Measurements from ENCODE around the gene CCDC97.

The CCDC97 gene

DNA sequence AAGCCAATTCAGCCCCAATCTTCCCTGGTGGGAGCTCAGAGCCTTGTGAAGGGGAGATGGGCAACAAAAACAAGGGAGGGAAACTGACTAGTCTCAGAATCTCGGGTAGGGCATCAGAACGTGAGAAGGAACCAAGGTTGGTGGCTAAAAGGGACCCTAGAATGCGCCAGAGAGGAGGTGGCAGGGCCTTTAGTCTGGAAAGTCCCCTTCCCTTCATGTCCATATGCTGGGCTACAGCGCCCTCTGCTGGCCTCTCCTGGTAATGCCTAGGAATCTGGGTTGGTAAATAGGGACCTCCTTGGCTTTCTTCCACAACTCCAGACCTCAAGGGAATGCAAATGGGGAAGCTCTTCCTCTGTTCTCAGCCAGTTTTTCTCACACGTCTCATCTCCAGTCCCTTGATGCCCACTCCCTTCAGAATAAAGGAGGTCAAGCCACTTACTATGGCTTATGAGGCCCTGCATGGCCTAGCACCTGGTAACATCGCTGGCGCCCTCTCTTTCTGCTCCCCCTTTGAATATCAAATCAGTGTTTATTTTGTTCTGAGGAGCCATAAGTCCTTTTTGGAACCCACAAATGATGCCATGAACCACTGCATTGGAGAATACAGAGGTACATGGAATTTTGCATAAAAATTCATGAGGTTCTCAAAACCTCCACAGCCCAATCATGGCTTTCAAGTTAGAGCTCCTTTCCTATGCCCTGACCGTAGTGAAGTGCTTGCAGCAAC lies 1.4 kb upstream of the CCDC97 start:
- H3K27ac ChIP-seq (ENCODE audit: low read depth, low read length): peak overlapping the region; percentile 52
- no peak overlapping the region for H3K4me3 ChIP-seq (ENCODE audit: low read depth, low read length)
- no peak overlapping the region for H3K9ac ChIP-seq (ENCODE audit: low read depth, low read length)
- H3K27me3 ChIP-seq (ENCODE audit: control insufficient read depth, insufficient read depth, low read length): no peaks in the 10 kb centered on the region
- H3K36me3 ChIP-seq (ENCODE audit: control insufficient read depth, insufficient read depth, low read length): peaks cover 58% of the 10 kb centered on the region
- peaks cover 7% of the 10 kb centered on the region for H3K4me1 ChIP-seq (ENCODE audit: control insufficient read depth, insufficient read depth, low read length)
- no peaks in the 10 kb centered on the region for H3K9me3 ChIP-seq (ENCODE audit: control insufficient read depth, insufficient read depth, low read length)

DNA sequence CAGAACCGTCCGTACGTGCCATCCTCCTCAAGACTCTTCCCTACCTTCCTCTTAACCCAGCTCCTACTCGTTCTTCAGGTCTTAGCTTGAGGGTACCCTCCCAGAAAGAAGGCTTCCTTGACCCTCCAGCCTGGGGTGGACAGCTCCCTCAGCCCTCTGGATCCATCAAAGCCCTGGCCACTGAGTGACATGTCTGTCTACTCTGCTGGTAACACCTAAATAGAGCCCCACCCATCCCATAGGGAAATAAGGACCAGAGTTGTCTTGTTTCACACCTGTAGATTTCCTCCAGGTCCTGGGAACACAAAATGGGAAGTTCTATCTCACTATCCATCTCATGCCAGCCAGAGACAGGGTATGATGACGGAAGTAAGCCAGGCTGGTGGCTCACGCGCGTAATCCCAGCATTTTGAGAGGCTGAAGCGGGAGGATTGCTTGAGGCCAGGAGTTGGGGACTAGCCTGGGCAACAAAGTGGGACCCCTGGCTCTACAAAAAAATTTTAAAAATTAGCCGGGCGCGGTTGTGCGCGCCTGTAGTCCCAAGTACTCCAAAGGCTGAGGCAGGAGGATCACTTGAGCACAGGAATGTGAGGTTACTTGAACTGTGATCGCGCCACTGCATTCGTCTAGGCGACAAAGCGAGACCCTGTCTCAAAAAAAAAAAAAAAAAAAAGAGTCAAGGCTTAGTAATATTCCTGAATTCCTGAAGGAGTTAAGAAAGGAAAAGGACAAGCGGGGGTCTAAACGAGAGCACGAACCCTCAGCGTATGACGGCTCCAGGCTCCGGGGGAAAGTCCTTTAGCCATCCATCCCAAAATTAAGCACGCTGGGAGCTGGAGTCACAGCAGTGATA lies 566 bp upstream of the CCDC97 start:
- Histone ChIP-seq H3K4me3 (ENCODE audit: low read depth, low read length) (peak overlapping the region; percentile 92), H3K27me3 (ENCODE audit: control insufficient read depth, insufficient read depth, low read length) (no peaks in the 10 kb centered on the region), H3K36me3 (ENCODE audit: control insufficient read depth, insufficient read depth, low read length) (peaks cover 54% of the 10 kb centered on the region), H3K4me1 (ENCODE audit: control insufficient read depth, insufficient read depth, low read length) (peaks cover 7% of the 10 kb centered on the region), H3K27ac (ENCODE audit: low read depth, low read length) (peak overlapping the region; percentile 95), H3K9me3 (ENCODE audit: control insufficient read depth, insufficient read depth, low read length) (no peaks in the 10 kb centered on the region), H3K9ac (ENCODE audit: low read depth, low read length) (peak overlapping the region; percentile 89)

DNA sequence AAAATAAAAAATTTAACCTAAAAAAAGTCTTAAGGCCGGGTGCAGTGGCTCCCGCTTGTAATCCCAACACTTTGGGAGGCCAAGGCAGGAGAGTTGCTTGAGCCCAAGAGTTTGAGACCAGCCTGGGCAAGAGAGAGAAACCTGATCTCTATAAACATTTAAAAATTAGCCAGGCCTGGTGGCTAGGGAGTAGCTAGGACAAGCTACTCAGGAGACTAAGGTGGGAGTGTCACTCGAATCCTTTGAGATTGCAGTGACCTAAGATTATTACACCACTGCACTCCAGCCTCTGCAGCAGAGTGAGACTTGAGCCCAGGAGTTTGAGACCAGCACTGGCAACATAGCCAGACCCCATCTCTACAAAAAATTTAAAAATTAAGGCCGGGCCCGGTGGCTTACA lies 1.1 kb downstream of the CCDC97 start:
- no peaks in the 10 kb centered on the region for H3K9me3 ChIP-seq (ENCODE audit: control insufficient read depth, insufficient read depth, low read length)
- H3K4me3 ChIP-seq (ENCODE audit: low read depth, low read length): peak overlapping the region; percentile 92
- peak overlapping the region; percentile 89 for H3K9ac ChIP-seq (ENCODE audit: low read depth, low read length)
- H3K27me3 ChIP-seq (ENCODE audit: control insufficient read depth, insufficient read depth, low read length): no peaks in the 10 kb centered on the region
- H3K36me3 ChIP-seq (ENCODE audit: control insufficient read depth, insufficient read depth, low read length): peaks cover 45% of the 10 kb centered on the region
- H3K27ac ChIP-seq (ENCODE audit: low read depth, low read length): no peak overlapping the region
- peaks cover 7% of the 10 kb centered on the region for H3K4me1 ChIP-seq (ENCODE audit: control insufficient read depth, insufficient read depth, low read length)

DNA sequence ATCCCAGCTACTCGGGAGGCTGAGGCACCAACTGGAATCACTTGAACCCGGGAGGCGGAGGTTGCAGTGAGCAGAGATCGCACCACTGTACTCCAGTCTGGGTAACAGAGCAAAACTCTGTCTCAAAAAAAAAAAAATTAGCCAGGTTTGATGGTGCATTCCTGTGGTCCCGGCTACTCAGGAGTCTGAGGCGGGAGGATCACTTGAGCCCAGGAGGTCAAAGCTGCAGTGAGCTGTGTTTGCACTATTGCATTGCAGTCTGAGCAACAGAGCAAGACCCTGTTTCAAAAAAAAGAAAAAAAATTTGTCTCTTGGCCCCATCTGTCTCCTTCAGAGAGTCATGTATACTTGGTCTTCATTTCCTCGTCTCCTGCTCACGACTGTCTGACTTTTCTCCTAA lies 1.6 kb downstream of the CCDC97 start:
- H3K4me3 ChIP-seq (ENCODE audit: low read depth, low read length): no peak overlapping the region
- no peaks in the 10 kb centered on the region for H3K9me3 ChIP-seq (ENCODE audit: control insufficient read depth, insufficient read depth, low read length)
- H3K36me3 ChIP-seq (ENCODE audit: control insufficient read depth, insufficient read depth, low read length): peaks cover 45% of the 10 kb centered on the region
- H3K9ac ChIP-seq (ENCODE audit: low read depth, low read length): no peak overlapping the region
- peaks cover 7% of the 10 kb centered on the region for H3K4me1 ChIP-seq (ENCODE audit: control insufficient read depth, insufficient read depth, low read length)
- no peak overlapping the region for H3K27ac ChIP-seq (ENCODE audit: low read depth, low read length)
- no peaks in the 10 kb centered on the region for H3K27me3 ChIP-seq (ENCODE audit: control insufficient read depth, insufficient read depth, low read length)

DNA sequence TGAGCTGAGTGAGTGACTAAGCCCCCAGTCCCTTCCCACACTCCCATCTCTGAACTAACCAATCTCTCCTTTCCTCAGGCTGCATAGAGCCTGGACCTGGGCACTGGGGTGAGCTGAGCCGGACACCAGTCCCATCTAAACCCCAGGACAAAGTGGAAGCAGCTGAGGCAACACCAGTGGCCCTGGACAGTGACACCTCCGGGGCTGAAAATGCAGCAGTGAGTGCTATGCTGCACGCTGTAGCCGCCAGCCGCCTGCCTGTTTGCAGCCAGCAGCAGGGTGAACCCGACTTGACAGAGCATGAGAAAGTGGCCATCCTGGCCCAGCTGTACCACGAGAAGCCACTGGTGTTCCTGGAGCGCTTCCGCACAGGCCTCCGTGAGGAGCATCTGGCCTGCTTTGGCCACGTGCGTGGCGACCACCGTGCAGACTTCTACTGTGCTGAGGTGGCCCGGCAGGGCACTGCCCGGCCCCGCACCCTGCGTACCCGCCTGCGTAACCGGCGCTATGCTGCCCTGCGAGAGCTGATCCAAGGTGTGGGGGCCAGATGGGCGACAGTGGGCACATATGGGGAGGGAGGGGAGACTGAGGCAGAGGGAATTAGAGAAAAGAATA lies 6.4 kb downstream of the CCDC97 start:
- peaks cover 59% of the 10 kb centered on the region for H3K36me3 ChIP-seq (ENCODE audit: control insufficient read depth, insufficient read depth, low read length)
- H3K27ac ChIP-seq (ENCODE audit: low read depth, low read length): no peak overlapping the region
- H3K9ac ChIP-seq (ENCODE audit: low read depth, low read length): no peak overlapping the region

DNA sequence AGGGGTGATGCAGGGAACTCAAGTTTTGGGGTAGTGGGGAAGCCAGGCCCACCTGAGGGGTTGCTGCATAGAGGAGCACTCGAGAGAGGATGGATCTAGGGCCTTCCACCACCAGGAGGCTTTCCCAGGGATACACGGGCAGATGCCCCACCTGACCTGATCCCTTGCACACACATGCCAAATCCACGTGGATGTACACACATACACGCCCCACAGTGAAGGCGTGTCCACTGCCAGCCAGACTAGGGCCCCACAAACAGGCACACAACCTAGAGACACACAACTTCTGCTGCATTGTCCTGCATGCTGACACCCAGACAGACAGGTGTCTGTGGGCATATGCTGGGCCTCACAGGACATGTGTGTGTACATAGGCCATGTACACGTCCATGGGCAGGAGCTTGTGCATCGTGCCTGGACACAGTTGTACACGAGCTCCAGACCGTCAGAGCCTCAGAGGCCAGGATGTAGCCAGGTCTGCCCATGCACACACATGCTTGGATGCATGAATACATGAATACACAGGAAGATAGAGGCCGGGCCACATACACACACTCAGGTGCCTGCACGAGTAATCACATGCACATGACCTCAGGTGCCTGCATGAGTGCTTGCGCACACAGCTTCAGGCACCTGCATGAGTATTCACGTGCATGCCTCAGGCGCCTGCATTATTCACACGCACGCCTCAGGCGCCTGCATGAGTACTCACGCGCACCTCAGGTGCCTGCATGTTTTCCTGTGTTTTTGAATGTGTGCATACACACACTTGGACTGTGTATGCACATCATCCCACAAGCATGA lies 8.9 kb downstream of the CCDC97 start:
- H3K36me3 ChIP-seq (ENCODE audit: control insufficient read depth, insufficient read depth, low read length): peaks cover 43% of the 10 kb centered on the region
- no peak overlapping the region for H3K4me3 ChIP-seq (ENCODE audit: low read depth, low read length)
- no peaks in the 10 kb centered on the region for H3K27me3 ChIP-seq (ENCODE audit: control insufficient read depth, insufficient read depth, low read length)
- H3K9me3 ChIP-seq (ENCODE audit: control insufficient read depth, insufficient read depth, low read length): no peaks in the 10 kb centered on the region
- no peak overlapping the region for H3K27ac ChIP-seq (ENCODE audit: low read depth, low read length)
- no peak overlapping the region for H3K9ac ChIP-seq (ENCODE audit: low read depth, low read length)
- peaks cover 12% of the 10 kb centered on the region for H3K4me1 ChIP-seq (ENCODE audit: control insufficient read depth, insufficient read depth, low read length)

More for the DNA sequence above, 6.4 kb downstream of the CCDC97 start:
- Histone ChIP-seq H3K4me3 (ENCODE audit: low read depth, low read length) (no peak overlapping the region), H3K4me1 (ENCODE audit: control insufficient read depth, insufficient read depth, low read length) (no peaks in the 10 kb centered on the region), H3K27me3 (ENCODE audit: control insufficient read depth, insufficient read depth, low read length) (no peaks in the 10 kb centered on the region), H3K9me3 (ENCODE audit: control insufficient read depth, insufficient read depth, low read length) (no peaks in the 10 kb centered on the region)

DNA sequence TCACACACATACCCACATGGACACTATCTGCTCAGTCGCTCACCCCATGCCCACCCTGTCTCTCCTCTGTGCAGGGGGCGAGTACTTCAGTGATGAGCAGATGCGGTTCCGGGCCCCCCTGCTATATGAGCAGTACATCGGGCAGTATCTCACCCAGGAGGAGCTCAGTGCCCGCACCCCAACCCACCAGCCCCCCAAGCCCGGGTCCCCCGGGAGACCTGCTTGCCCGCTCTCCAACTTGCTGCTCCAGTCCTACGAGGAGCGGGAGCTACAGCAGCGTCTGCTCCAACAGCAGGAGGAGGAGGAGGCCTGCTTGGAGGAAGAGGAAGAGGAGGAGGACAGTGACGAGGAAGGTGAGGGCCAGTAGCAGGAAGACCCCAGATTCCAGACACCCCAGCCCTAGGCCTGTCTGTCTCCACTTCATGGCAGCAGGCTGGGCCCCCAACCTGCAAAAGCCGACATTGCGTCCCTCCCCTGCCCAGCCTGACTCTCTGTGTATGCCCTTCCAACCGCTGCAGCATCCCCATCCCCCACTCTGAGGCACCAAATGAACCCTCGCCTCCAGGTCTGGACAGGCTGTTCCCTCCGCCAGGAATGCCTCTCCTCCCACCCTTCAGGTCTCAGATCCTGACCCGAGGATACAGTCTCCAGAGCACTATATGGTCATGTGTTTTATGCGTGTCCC lies 9.7 kb downstream of the CCDC97 start:
- H3K36me3 ChIP-seq (ENCODE audit: control insufficient read depth, insufficient read depth, low read length): peaks cover 40% of the 10 kb centered on the region
- no peaks in the 10 kb centered on the region for H3K27me3 ChIP-seq (ENCODE audit: control insufficient read depth, insufficient read depth, low read length)
- H3K27ac ChIP-seq (ENCODE audit: low read depth, low read length): no peak overlapping the region
- H3K4me1 ChIP-seq (ENCODE audit: control insufficient read depth, insufficient read depth, low read length): peaks cover 19% of the 10 kb centered on the region
- H3K9me3 ChIP-seq (ENCODE audit: control insufficient read depth, insufficient read depth, low read length): no peaks in the 10 kb centered on the region
- no peak overlapping the region for H3K4me3 ChIP-seq (ENCODE audit: low read depth, low read length)
- no peak overlapping the region for H3K9ac ChIP-seq (ENCODE audit: low read depth, low read length)

DNA sequence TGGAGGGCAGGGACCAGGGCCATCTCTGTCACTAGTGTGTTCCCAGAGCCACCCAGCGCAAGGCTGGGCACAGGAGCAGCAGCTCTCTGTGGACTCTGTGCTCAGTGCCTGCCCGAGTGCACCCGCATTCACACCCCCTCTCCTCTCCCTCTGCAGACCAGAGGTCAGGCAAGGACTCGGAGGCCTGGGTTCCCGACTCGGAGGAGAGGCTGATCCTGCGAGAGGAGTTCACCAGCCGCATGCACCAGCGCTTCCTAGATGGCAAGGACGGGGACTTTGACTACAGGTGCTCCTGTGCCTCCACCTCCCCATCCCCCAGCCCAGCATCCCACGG lies 10.2 kb downstream of the CCDC97 start:
- Histone ChIP-seq H3K27me3 (ENCODE audit: control insufficient read depth, insufficient read depth, low read length) (no peaks in the 10 kb centered on the region), H3K9ac (ENCODE audit: low read depth, low read length) (no peak overlapping the region), H3K4me1 (ENCODE audit: control insufficient read depth, insufficient read depth, low read length) (peaks cover 22% of the 10 kb centered on the region), H3K4me3 (ENCODE audit: low read depth, low read length) (no peak overlapping the region), H3K27ac (ENCODE audit: low read depth, low read length) (no peak overlapping the region), H3K9me3 (ENCODE audit: control insufficient read depth, insufficient read depth, low read length) (no peaks in the 10 kb centered on the region), H3K36me3 (ENCODE audit: control insufficient read depth, insufficient read depth, low read length) (peaks cover 39% of the 10 kb centered on the region)

DNA sequence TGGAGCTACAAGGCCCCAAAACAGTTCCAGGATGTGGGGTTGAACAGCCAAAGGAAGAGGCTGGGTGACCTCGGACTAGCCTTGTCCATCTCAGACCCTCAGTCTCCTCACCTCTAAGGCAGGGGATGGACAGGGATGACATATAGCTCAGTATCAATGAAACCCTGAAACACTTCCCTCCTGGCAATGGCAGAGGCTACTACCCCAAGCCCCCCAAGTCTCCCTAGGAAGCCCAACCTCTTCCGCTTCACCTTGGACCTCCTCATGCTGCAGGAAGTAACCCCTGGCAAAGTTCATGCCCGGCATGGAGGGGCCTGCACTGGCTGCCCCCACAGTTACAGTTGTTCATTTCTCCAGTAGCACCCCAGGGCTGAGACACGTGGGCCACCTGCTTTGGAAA lies 10.6 kb downstream of the CCDC97 start:
- peaks cover 39% of the 10 kb centered on the region for H3K36me3 ChIP-seq (ENCODE audit: control insufficient read depth, insufficient read depth, low read length)
- H3K27ac ChIP-seq (ENCODE audit: low read depth, low read length): no peak overlapping the region

DNA sequence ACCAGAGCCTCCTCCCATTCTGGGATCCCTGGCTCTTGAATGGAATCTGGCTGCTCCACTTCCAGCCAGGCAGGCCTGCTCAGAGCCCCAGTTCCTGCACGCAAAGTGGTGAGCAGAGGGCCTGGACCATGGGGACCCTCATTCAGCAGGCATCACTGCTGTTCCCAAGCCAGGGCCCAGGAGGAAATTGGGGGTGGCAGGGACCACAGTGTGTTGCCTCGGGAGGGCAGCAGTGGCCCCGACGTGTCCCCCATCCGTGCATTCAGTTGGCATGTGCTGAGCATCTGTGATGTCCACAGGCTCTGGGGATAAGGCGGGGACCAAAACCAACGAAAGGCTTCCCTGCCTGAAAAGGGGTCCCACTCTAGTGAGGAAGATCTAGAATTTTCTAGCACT lies 11.2 kb downstream of the CCDC97 start:
- Histone ChIP-seq H3K27me3 (ENCODE audit: control insufficient read depth, insufficient read depth, low read length) (no peaks in the 10 kb centered on the region), H3K9ac (ENCODE audit: low read depth, low read length) (no peak overlapping the region), H3K4me3 (ENCODE audit: low read depth, low read length) (no peak overlapping the region), H3K4me1 (ENCODE audit: control insufficient read depth, insufficient read depth, low read length) (peaks cover 26% of the 10 kb centered on the region), H3K27ac (ENCODE audit: low read depth, low read length) (peak overlapping the region; percentile 12), H3K9me3 (ENCODE audit: control insufficient read depth, insufficient read depth, low read length) (no peaks in the 10 kb centered on the region), H3K36me3 (ENCODE audit: control insufficient read depth, insufficient read depth, low read length) (peaks cover 33% of the 10 kb centered on the region)

More for the DNA sequence above, 10.6 kb downstream of the CCDC97 start:
- H3K9ac ChIP-seq (ENCODE audit: low read depth, low read length): no peak overlapping the region
- H3K27me3 ChIP-seq (ENCODE audit: control insufficient read depth, insufficient read depth, low read length): no peaks in the 10 kb centered on the region
- H3K4me3 ChIP-seq (ENCODE audit: low read depth, low read length): no peak overlapping the region
- H3K9me3 ChIP-seq (ENCODE audit: control insufficient read depth, insufficient read depth, low read length): no peaks in the 10 kb centered on the region
- H3K4me1 ChIP-seq (ENCODE audit: control insufficient read depth, insufficient read depth, low read length): peaks cover 22% of the 10 kb centered on the region

All from HUES48 (cell line).